GM19328 (cell line): ENCODE measurements around the gene WNT9A.

Source experiments
- ATAC-seq: cut with Tn5 transposase; IDR thresholded peaks from one replicate; pipeline ENCODE4 v1.9.1; 2021; ENCODE audit warnings: mild to moderate bottlenecking, moderate library complexity; ENCODE audit not compliant: unreplicated experiment

Gene WNT9A

GRCh38 chr1:227898502-227899140 is 49.1 kb downstream of the WNT9A start:
- ATAC-seq: no peak

- ATAC-seq: no peak
These were observed 49.9 kb downstream of the WNT9A start for GRCh38 chr1:227897704-227898438.

- ATAC-seq: no peak
These were observed 50.7 kb downstream of the WNT9A start for GRCh38 chr1:227896710-227897655.

GRCh38 chr1:227895828-227896685 is 51.7 kb downstream of the WNT9A start:
- ATAC-seq: no peak

- no peak for ATAC-seq
These were observed 52.8 kb downstream of the WNT9A start for GRCh38 chr1:227894831-227895451.

- ATAC-seq: no peak
These were observed 53.6 kb downstream of the WNT9A start for GRCh38 chr1:227893949-227894721.

- no peak for ATAC-seq
These were observed 54.3 kb downstream of the WNT9A start for GRCh38 chr1:227893300-227893948.

- ATAC-seq: no peak
These were observed 55.0 kb downstream of the WNT9A start for GRCh38 chr1:227892489-227893299.

GRCh38 chr1:227891955-227892488 is 55.7 kb downstream of the WNT9A start:
- ATAC-seq: no peak

- ATAC-seq: no peak
These were observed 56.3 kb downstream of the WNT9A start for GRCh38 chr1:227891223-227891954.

GRCh38 chr1:227890451-227891222 is 57.1 kb downstream of the WNT9A start:
- ATAC-seq: no peak

GRCh38 chr1:227889863-227890405 is 57.8 kb downstream of the WNT9A start:
- no peak for ATAC-seq

- no peak for ATAC-seq
These were observed 58.5 kb downstream of the WNT9A start for GRCh38 chr1:227889047-227889862.

GRCh38 chr1:227888404-227889046 is 59.2 kb downstream of the WNT9A start:
- no peak for ATAC-seq
